Renal pelvis (tissue), 4 donors: ENCODE results near the gene SMURF1. TPM values are rescaled to one million over a fixed set of nuclear protein-coding genes. Genes with fewer than 3 reads are reported as not detected.

Experiments
- DNase-seq: peaks from one replicate; pipeline ENCODE4 v3.0.0-alpha.2; 2013
- polyA plus RNA-seq, 3 donors: library from polyadenylated mRNA; unstranded; fragments of 120-200 nt; gene quantifications; one replicate each; pipeline ENCODE4 v1.2.1, GENCODE V29; 2013; ENCODE audit not compliant: insufficient read length in 3 of 3

The SMURF1 gene
- polyA plus RNA-seq, 3 donors = 14.3 to 19.6 (median 18.9) TPM

- DNase-seq = no peak
Measured at GRCh38 chr7:98991141-98991540, 152.8 kb downstream of the SMURF1 start.

GRCh38 chr7:98990356-98990755 lies 153.6 kb downstream of the SMURF1 start:
- no peak for DNase-seq

- no peak for DNase-seq
Measured at GRCh38 chr7:98988641-98989040, 155.3 kb downstream of the SMURF1 start.

GRCh38 chr7:98985945-98986344 lies 158.0 kb downstream of the SMURF1 start:
- DNase-seq = no peak

- no peak for DNase-seq
Measured at GRCh38 chr7:98985406-98985805, 158.5 kb downstream of the SMURF1 start.

GRCh38 chr7:98984126-98984525 lies 159.8 kb downstream of the SMURF1 start:
- DNase-seq = no peak

- no peak for DNase-seq
Measured at GRCh38 chr7:98982686-98983085, 161.2 kb downstream of the SMURF1 start.

GRCh38 chr7:98981701-98982100 lies 162.2 kb downstream of the SMURF1 start:
- DNase-seq = no peak

- DNase-seq = no peak
Measured at GRCh38 chr7:98978672-98979071, 165.2 kb downstream of the SMURF1 start.

Other genes starting within 250 kb of the SMURF1 start
- gene KPNA7, start 64.0 kb upstream of the SMURF1 start, polyA plus RNA-seq = not detected
- gene MYH16, start 128.7 kb upstream of the SMURF1 start, polyA plus RNA-seq = under 1 TPM; 0.06 to 0.39 (median 0.31) TPM
- 100 to 1,000 TPM in 2 of 3 donors, 10 to 100 TPM in 1; 98.8 to 110 (median 107) TPM for gene ARPC1A, start 181.8 kb upstream of the SMURF1 start, polyA plus RNA-seq
- gene ARPC1B, start 230.6 kb upstream of the SMURF1 start, polyA plus RNA-seq = 10 to 100 TPM; 35.9 to 44.2 (median 38.4) TPM